Measurements from ENCODE around the gene FSIP1.

Gene FSIP1

GRCh38 chr15:39596358-39597051 is 186.1 kb downstream of the FSIP1 start:
- DNase-seq (ENCODE audit: low spot score) (no peak), FAIRE-seq (no peak)

GRCh38 chr15:39595338-39596221 is 187.1 kb downstream of the FSIP1 start:
- no peak for DNase-seq (ENCODE audit: low spot score)
- FAIRE-seq = no peak

- DNase-seq (ENCODE audit: low spot score) (no peak), FAIRE-seq (no peak)
Measured at GRCh38 chr15:39594446-39595337, 187.9 kb downstream of the FSIP1 start.

DNA sequence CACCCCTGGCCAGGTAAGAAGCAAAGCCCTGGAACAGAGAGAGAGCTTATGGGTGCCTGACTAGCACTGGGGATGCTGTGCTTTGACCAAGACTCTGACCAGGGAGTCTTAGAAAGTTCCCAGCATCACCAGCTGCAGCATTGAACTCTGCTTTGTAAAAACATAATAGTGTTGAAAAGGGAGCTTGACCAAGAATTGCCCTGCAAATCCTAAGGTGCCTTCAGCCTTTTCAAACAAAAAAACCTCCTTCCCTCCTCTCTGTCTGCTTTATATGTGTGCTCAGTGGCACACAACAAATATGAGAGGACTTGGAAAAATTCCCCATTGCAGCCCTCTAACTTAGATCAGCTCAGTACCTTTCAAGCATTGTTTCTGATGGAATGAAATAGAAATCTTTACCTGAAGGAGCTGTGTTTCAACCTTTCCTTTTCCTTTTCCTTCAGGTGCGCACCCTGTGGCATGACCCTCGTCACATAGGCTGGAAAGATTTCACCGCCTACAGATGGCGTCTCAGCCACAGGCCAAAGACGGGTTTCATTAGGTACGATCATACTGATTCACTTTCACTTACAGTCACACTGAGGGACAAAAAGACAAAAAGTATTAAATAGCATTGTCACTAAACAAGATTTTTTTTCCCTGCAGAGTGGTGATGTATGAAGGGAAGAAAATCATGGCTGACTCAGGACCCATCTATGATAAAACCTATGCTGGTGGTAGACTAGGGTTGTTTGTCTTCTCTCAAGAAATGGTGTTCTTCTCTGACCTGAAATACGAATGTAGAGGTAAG is 188.8 kb downstream of the FSIP1 start:
- FAIRE-seq = no peak
- no peak for DNase-seq (ENCODE audit: low spot score)

GRCh38 chr15:39593071-39593655 is 189.5 kb downstream of the FSIP1 start:
- DNase-seq (ENCODE audit: low spot score) (no peak), FAIRE-seq (no peak)

DNA sequence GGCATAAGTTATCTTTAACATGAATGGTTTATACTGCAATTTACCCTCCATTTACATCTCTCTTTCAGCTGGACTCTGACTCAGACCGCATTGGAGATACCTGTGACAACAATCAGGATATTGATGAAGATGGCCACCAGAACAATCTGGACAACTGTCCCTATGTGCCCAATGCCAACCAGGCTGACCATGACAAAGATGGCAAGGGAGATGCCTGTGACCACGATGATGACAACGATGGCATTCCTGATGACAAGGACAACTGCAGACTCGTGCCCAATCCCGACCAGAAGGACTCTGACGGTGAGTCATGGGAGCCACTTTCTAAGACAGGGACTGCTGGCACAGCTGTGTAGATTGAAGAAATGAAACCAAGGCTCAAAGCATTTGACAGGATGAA is 190.1 kb downstream of the FSIP1 start:
- no peak for FAIRE-seq
- DNase-seq (ENCODE audit: low spot score) = no peak

DNA sequence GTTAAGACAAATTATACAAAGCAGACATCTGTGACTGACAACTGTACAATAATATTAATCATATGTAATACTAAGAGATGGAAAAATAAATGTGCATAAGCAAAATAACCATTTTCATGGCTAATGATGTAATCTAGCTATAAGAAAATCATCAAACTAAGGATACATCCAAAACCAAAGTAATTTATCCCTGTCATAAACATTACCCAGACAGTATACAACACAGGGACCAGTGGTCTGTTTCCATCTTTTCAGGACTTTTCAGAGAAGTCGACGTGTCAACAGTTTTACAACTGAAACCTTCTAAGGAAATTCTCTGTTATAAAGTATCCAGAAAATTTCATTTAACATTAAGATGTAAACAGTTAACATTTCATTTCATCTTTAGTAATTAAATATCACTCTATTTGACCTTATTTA is 190.7 kb downstream of the FSIP1 start:
- no peak for DNase-seq (ENCODE audit: low spot score)
- no peak for FAIRE-seq

GRCh38 chr15:39591141-39591895 is 191.3 kb downstream of the FSIP1 start:
- DNase-seq (ENCODE audit: low spot score) (no peak), FAIRE-seq (peak; percentile 79)

DNA sequence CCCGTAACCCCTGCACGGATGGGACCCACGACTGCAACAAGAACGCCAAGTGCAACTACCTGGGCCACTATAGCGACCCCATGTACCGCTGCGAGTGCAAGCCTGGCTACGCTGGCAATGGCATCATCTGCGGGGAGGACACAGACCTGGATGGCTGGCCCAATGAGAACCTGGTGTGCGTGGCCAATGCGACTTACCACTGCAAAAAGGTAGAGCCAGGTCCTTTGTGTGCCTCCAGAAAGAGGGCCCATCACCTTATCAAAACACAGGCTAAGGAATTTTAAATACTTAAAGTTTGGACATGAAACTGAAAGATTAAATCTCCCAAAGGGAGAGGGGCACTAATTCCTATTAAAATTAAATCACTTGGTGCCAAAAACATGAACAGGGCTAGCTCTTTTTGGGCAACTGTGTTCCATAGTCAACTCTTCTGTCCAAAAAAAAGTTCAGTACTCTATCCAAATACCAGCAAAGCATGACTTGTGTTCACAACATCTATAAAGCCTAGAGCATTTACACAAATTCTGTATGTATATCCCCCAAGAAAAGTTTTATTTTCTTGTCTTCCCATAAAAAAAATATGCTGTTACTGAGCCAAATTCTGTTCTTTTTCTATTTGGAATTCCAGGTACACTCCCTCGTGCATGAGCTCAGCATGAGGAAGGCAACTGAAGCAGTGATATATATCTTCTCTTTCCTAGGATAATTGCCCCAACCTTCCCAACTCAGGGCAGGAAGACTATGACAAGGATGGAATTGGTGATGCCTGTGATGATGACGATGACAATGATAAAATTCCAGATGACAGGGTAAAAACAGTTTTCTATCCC is 192.6 kb downstream of the FSIP1 start:
- no peak for DNase-seq (ENCODE audit: low spot score)
- no peak for FAIRE-seq

DNA sequence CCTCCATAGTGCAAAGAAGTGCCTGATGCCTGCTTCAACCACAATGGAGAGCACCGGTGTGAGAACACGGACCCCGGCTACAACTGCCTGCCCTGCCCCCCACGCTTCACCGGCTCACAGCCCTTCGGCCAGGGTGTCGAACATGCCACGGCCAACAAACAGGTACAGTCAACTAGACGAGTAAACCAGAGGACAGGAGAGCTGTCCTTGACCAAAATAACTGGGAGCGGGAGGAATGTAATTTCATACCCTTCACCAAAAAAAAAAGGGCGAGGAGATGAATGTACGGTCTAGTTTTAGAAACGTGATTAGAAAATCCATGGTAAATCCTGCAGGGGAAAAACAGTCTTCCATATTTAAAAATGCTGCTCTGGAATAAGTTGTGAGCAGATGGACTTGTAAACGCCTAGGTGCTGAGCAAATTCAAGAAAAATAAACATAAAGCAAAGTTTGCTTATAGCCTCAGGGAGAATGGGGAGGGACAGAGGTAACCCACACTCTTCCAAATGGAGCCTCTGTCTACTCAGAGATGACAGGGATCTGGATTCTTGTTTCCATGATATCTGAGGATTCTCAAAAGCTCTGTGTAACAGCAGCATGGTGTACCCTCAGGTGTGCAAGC is 193.3 kb downstream of the FSIP1 start:
- FAIRE-seq (peak; percentile 35), DNase-seq (ENCODE audit: low spot score) (no peak)

GRCh38 chr15:39588531-39589192 is 194.0 kb downstream of the FSIP1 start:
- FAIRE-seq = peak; percentile 20
- no peak for DNase-seq (ENCODE audit: low spot score)

DNA sequence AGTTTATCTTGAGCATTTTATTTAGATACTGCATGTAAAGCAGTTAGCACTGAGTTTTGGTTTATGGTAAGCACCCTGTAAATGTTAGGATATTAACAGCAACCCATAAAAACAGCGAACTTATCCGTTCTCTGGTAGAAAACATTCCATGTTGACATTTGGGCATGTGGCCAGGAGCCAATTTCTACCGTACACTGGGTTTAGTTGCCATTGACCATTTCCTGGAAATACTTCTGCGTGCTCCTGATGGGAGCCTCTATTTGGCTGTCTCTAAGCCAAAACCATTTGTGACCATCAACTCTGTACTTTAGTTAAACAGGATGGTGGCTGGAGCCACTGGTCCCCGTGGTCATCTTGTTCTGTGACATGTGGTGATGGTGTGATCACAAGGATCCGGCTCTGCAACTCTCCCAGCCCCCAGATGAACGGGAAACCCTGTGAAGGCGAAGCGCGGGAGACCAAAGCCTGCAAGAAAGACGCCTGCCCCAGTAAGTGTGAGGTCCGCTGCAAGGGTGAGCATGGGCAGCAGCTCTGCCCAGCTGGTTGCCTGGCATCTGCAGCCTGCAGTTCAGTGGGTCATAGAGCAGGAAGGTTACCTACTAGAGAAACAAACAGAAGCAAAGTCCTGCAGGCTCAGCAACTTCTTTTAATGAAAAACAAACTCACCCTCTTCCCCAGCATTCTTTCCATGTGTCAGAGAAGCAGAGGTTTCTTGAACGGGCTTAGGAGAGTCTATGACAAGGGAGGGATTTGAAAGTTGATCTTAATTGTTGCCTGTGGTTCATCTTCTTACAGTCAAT is 194.7 kb downstream of the FSIP1 start:
- FAIRE-seq = no peak
- no peak for DNase-seq (ENCODE audit: low spot score)

DNA sequence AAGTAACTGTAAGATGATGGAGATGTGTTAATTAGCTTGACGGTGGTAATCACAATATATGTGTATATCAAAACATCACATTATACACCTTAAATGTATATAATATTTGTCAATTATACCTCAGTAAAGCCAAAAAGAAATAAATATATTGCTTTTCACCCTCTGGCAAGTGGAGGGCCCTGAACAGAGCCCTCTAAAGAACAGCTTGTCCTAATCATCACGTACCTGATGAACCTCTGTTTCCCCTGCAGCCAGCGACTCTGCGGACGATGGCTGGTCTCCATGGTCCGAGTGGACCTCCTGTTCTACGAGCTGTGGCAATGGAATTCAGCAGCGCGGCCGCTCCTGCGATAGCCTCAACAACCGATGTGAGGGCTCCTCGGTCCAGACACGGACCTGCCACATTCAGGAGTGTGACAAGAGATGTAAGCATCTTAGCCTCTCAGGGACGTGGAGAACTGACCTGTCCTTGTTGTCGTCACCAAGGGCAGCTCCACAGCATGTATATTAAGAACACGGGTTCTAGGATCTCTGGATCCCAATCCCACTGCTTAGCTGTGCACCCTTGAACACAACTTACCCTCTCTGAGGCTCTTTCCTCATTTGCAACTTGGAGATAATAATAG is 195.4 kb downstream of the FSIP1 start:
- DNase-seq (ENCODE audit: low spot score) (no peak), FAIRE-seq (no peak)

GRCh38 chr15:39586387-39587095 is 196.1 kb downstream of the FSIP1 start:
- no peak for DNase-seq (ENCODE audit: low spot score)

DNA sequence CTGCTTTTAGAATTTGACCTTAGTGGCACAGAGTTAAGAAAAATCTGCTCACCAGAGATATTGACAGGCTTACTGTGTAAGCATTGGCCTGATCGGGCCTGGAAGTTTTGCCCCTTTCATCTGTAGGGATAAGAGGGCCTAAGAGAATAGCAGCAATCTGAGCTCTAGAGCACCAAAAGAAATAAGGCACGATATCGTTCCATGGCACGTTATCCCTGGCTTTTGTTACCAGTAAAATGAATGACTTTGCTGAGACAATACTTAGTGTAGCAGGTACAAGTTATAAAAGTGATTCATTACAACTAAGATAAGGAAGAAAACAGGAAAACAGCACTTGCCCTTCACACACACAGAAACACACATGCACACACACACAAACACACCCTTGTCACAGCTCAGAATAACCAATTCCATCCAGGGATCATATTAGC is 196.8 kb downstream of the FSIP1 start:
- DNase-seq (ENCODE audit: low spot score) (no peak), FAIRE-seq (no peak)

More at GRCh38 chr15:39586387-39587095, 196.1 kb downstream of the FSIP1 start:
- FAIRE-seq = no peak

DNA sequence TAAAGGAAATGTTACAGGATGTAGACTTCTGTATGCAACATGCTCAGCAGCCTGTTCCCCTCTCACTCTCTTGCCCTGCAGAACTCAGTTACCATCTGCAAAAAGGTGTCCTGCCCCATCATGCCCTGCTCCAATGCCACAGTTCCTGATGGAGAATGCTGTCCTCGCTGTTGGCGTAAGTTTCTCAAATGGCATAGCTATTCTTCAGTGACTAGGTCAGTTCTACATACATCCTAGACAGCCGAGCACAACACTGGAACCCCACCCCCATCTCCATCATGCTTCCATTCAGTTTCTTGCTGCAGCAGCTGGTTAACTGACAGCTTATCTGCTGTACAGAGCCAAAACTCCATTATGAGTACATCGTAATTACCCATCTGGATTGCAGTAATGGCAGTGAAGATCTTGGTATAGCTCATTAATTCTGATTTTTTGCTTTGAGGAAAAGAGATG is 197.2 kb downstream of the FSIP1 start:
- FAIRE-seq = peak; percentile 20
- no peak for DNase-seq (ENCODE audit: low spot score)

Data from urothelium cell line (cell line).